H9 (cell line): ENCODE results near the gene NAA15. TPM values are rescaled to one million over a fixed set of nuclear protein-coding genes. Genes with fewer than 3 reads are reported as not detected.

Experiments used
- DNase-seq: peaks from one replicate; pipeline ENCODE4 v3.0.0-alpha.2; 2017
- H2AFZ ChIP-seq: one replicate; pipeline ENCODE4 v1.6.1; 2013; ENCODE audit warnings: mild to moderate bottlenecking, low read length, control low read depth, moderate library complexity
- H2AK5ac ChIP-seq: 2 replicates; pipeline ENCODE4 v1.6.1; 2013; ENCODE audit warnings: low read length, control low read depth, mixed read lengths; ENCODE audit not compliant: insufficient read length
- H2BK120ac ChIP-seq: one replicate; pipeline ENCODE4 v1.6.1; 2013; ENCODE audit warnings: low read depth, mild to moderate bottlenecking, low read length, control low read depth, inconsistent platforms; ENCODE audit not compliant: poor library complexity, severe bottlenecking
- H2BK12ac ChIP-seq: 2 replicates; pipeline ENCODE4 v1.6.1; 2013; ENCODE audit warnings: low read length, control low read depth, mixed read lengths, low read depth; ENCODE audit not compliant: insufficient read length
- H2BK15ac ChIP-seq: 2 replicates; pipeline ENCODE4 v1.6.1; 2013; ENCODE audit warnings: low read depth, low read length, control low read depth
- H2BK20ac ChIP-seq: one replicate; pipeline ENCODE4 v1.6.1; 2013; ENCODE audit warnings: low read depth, mild to moderate bottlenecking, low read length, control low read depth, inconsistent platforms; ENCODE audit not compliant: poor library complexity, severe bottlenecking
- H2BK5ac ChIP-seq: 2 replicates; pipeline ENCODE4 v1.6.1; 2013; ENCODE audit warnings: low read length, control low read depth, mixed read lengths; ENCODE audit not compliant: insufficient read length
- H3K14ac ChIP-seq: 2 replicates; pipeline ENCODE4 v1.6.1; 2013; ENCODE audit warnings: low read length, control low read depth; ENCODE audit not compliant: insufficient read depth
- H3K18ac ChIP-seq: 2 replicates; pipeline ENCODE4 v1.6.1; 2013; ENCODE audit warnings: low read depth, mild to moderate bottlenecking, mixed read lengths, low read length, control low read depth; ENCODE audit not compliant: insufficient read length
- H3K23ac ChIP-seq: 2 replicates; pipeline ENCODE4 v1.6.1; 2013; ENCODE audit warnings: low read length, control low read depth, mixed read lengths, low read depth; ENCODE audit not compliant: insufficient read length
- H3K23me2 ChIP-seq: 2 replicates; pipeline ENCODE4 v1.6.1; 2013; ENCODE audit warnings: low read depth, mild to moderate bottlenecking, mixed read lengths, low read length, control low read depth; ENCODE audit not compliant: insufficient read length, poor library complexity, severe bottlenecking
- H3K27ac ChIP-seq: 2 replicates; pipeline ENCODE4 v1.5.1; 2013; ENCODE audit warnings: low read length, control low read depth, mixed read lengths, low read depth; ENCODE audit not compliant: insufficient read length
- H3K27me3 ChIP-seq: 2 replicates; pipeline ENCODE4 v1.6.1; 2013; ENCODE audit warnings: low read length, control low read depth, inconsistent platforms; ENCODE audit not compliant: insufficient read depth
- H3K4ac ChIP-seq: 2 replicates; pipeline ENCODE4 v1.6.1; 2013; ENCODE audit warnings: low read depth, mild to moderate bottlenecking, control low read depth, inconsistent platforms, low read length, moderate library complexity
- H3K4me1 ChIP-seq: 2 replicates; pipeline ENCODE4 v1.6.1; 2013; ENCODE audit warnings: low read length, control low read depth, inconsistent platforms; ENCODE audit not compliant: insufficient read depth
- H3K4me2 ChIP-seq: 2 replicates; pipeline ENCODE4 v1.6.1; 2013; ENCODE audit warnings: low read length, control low read depth, mixed read lengths; ENCODE audit not compliant: insufficient read length, insufficient read depth
- H3K56ac ChIP-seq: 2 replicates; pipeline ENCODE4 v1.6.1; 2013; ENCODE audit warnings: low read depth, mild to moderate bottlenecking, mixed read lengths, low read length, control low read depth; ENCODE audit not compliant: insufficient read length
- H3K79me1 ChIP-seq: 2 replicates; pipeline ENCODE4 v1.6.1; 2013; ENCODE audit warnings: low read depth, mild to moderate bottlenecking, moderate library complexity, low read length, control low read depth, inconsistent platforms; ENCODE audit not compliant: insufficient read depth, poor library complexity, severe bottlenecking
- H3K79me2 ChIP-seq: 2 replicates; pipeline ENCODE4 v1.6.1; 2013; ENCODE audit warnings: low read length, control low read depth, inconsistent platforms; ENCODE audit not compliant: insufficient read depth
- H3K9ac ChIP-seq: 2 replicates; pipeline ENCODE4 v1.6.1; 2013; ENCODE audit warnings: low read length, control low read depth, mixed read lengths; ENCODE audit not compliant: insufficient read length; ENCODE audit errors: extremely low read depth
- H3K9me3 ChIP-seq: one replicate; pipeline ENCODE4 v1.6.1; 2013; ENCODE audit warnings: low read depth, low read length, inconsistent platforms; ENCODE audit not compliant: control insufficient read depth
- H3T11ph ChIP-seq: one replicate; pipeline ENCODE4 v1.6.1; 2013; ENCODE audit warnings: mild to moderate bottlenecking, low read length, control low read depth, inconsistent platforms
- H4K20me1 ChIP-seq: one replicate; pipeline ENCODE4 v1.6.1; 2013; ENCODE audit not compliant: control insufficient read depth, insufficient read length, insufficient read depth
- H4K5ac ChIP-seq: 2 replicates; pipeline ENCODE4 v1.6.1; 2013; ENCODE audit warnings: low read depth, mild to moderate bottlenecking, mixed read lengths, low read length, control low read depth; ENCODE audit not compliant: insufficient read length
- H4K8ac ChIP-seq: replicated peaks from 2 replicates; pipeline ENCODE4 v1.6.1; 2013; ENCODE audit warnings: low read length, control low read depth, mixed read lengths, low read depth; ENCODE audit not compliant: insufficient read length
- H4K91ac ChIP-seq: 2 replicates; pipeline ENCODE4 v1.6.1; 2013; ENCODE audit warnings: low read depth, mild to moderate bottlenecking, moderate library complexity, mixed read lengths, low read length, control low read depth; ENCODE audit not compliant: insufficient read length
- H3K27ac Mint-ChIP-seq, 3 experiments: 2 replicates in 2 of 3; 3 replicates in 1 of 3; pipeline ENCODE4 v1.8.0; 2020 to 2021; ENCODE audit warnings: mixed read lengths in 3 of 3, mild to moderate bottlenecking in 1 of 3, moderate library complexity in 1 of 3
- H3K27me3 Mint-ChIP-seq: 2 replicates; pipeline ENCODE4 v1.8.0; 2021; ENCODE audit warnings: low read depth, mild to moderate bottlenecking, moderate library complexity, mixed read lengths
- H3K36me3 Mint-ChIP-seq, 3 experiments: 2 replicates in 2 of 3; 3 replicates in 1 of 3; pipeline ENCODE4 v1.8.0; 2020 to 2021; ENCODE audit warnings: low read depth in 3 of 3, mixed read lengths in 3 of 3; ENCODE audit not compliant: insufficient read depth in 1 of 3
- H3K4me1 Mint-ChIP-seq, 2 experiments: 2 replicates each; pipeline ENCODE4 v1.8.0; 2020; ENCODE audit warnings: mixed read lengths in 2 of 2
- H3K4me3 Mint-ChIP-seq, 2 experiments: 2 replicates in 1 of 2; 3 replicates in 1 of 2; pipeline ENCODE4 v1.8.0; 2020 to 2021; ENCODE audit warnings: mild to moderate bottlenecking in 2 of 2, mixed read lengths in 2 of 2, moderate library complexity in 1 of 2
- H3K9me3 Mint-ChIP-seq, 2 experiments: 2 replicates in 1 of 2; 3 replicates in 1 of 2; pipeline ENCODE4 v1.8.0; 2020; ENCODE audit warnings: mild to moderate bottlenecking in 2 of 2, mixed read lengths in 2 of 2, moderate library complexity in 1 of 2
- CTCF ChIP-seq: fragments of 200-600 bp; sonication (generic); conservative IDR thresholded peaks from 3 replicates; pipeline ENCODE4 v1.8.0; 2021; ENCODE audit warnings: antibody characterized with exemption, mild to moderate bottlenecking
- WGBS: extraction: QIAGEN DNeasy Blood & Tissue Kit; methylation state at CpG from one replicate; pipeline ENCODE4 v1.1.7; 2013; ENCODE audit warnings: missing lambda C conversion rate, low lambda C conversion rate, mixed read lengths; ENCODE audit not compliant: insufficient read length; ENCODE audit errors: extremely low coverage; 5-methylcytosine and 5-hydroxymethylcytosine counted together
- total RNA-seq: library from RNA; stranded (reverse); gene quantifications from 2 replicates; pipeline ENCODE4 v1.2.1, GENCODE V29; 2021

Gene NAA15
- total RNA-seq, 1 experiment from 2014 or later = 115 TPM

- Histone ChIP-seq H2BK12ac (no peak overlapping the region), H3K79me1 (no peaks in the 10 kb centered on the region), H3K4me2 (no peak overlapping the region), H3K18ac (no peak overlapping the region), H2BK15ac (no peak overlapping the region), H3K14ac (no peak overlapping the region), H3K23ac (no peak overlapping the region), H4K91ac (no peak overlapping the region), H3K27me3 (peaks cover 9% of the 10 kb centered on the region; the same call in 1 of the 2 replicates), H3K9me3 (no peaks in the 10 kb centered on the region), H4K5ac (no peak overlapping the region), H3K4me1 (no peaks in the 10 kb centered on the region), H2BK120ac (no peak overlapping the region), H4K20me1 (no peaks in the 10 kb centered on the region), H3K56ac (no peak overlapping the region), H4K8ac (no peak overlapping the region), H3K9ac (no peak overlapping the region), H2AK5ac (no peak overlapping the region), H3K79me2 (no peaks in the 10 kb centered on the region), H2BK5ac (no peak overlapping the region), H2AFZ (no peak overlapping the region), H3K4ac (no peak overlapping the region), H3K27ac (no peak overlapping the region), H2BK20ac (no peak overlapping the region), H3T11ph (no peak overlapping the region), H3K23me2 (peaks cover 4% of the 10 kb centered on the region)
- no peaks in the 10 kb centered on the region for H3K36me3 Mint-ChIP-seq
- no peak overlapping the region for H3K27ac Mint-ChIP-seq
- no peak for TF ChIP-seq CTCF
- no peak for DNase-seq
- H3K27me3 Mint-ChIP-seq = peaks cover 30% of the 10 kb centered on the region
- H3K9me3 Mint-ChIP-seq = no peaks in the 10 kb centered on the region
- H3K4me3 Mint-ChIP-seq = no peak overlapping the region
- H3K4me1 Mint-ChIP-seq = peaks cover 9 to 11% of the 10 kb centered on the region in 2 experiments
- WGBS = no CpG with 5 or more reads among the region's 4 CpGs
Measured at GRCh38 chr4:139275281-139275735, 26.0 kb upstream of the NAA15 start.
